ENCODE measurements around the gene PLOD1.
"Not testable (repeated sequence)": the region's sequence is repeated elsewhere in the genome, so short reads cannot be mapped to it uniquely, and the experiment has no call there.

Gene PLOD1

DNA sequence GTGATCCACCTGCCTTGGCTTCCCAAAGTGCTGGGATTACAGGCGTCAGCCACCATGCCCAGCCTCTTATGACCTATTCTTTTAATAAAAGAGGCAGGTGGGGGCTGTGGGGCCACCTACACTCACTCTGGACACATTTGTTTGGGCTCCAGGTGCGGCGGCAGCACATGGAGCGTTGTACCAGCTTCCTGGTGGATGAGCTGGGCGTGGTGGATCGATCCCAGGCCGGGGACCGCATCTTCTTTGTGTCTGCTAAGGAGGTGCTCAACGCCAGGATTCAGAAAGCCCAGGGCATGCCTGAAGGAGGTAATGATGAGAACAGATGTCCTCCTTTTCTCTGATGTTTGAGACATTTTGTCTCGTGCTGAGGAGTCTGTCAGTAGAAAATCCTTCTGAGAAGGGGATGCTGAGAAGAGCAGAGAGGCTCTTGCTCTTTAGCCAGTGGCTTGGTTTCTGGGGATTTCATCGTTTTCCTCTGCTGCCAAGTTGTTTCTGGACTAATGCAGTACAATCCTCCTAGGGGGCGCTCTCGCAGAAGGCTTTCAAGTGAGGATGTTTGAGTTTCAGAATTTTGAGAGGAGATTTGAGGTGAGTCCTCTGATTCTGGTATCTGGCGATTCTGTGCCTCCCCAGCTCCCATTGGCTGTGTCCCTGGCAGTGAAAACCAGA, 66.9 kb downstream of the PLOD1 start:
- no peak for DNase-seq (ENCODE audit: extremely low spot score, insufficient read length, low read depth)

DNA sequence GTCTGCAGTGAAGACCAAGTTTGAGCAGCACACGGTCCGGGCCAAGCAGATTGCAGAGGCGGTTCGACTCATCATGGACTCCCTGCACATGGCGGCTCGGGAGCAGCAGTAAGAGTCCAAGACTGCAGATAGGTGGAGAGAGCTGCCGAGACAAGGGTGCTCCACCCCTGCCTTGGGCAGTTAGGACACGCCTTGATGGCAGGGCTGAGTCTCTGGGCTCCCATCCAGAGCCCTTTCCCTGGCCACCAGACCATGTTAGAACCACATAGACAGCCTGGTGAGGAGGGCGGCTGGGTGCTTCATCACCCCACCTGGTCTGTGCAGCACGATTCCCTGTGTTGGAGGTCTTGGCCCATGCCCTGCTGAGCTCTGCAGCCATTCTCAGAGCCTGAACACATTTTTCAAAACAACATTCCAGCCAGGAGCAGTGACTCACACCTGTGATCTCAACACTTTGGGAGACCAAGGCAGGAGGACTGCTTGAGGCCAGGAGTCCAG, 67.5 kb downstream of the PLOD1 start:
- DNase-seq (ENCODE audit: extremely low spot score, insufficient read length, low read depth) (no peak), FAIRE-seq (no peak)

More for the DNA sequence above, 66.9 kb downstream of the PLOD1 start:
- FAIRE-seq, result peak; percentile 60

DNA sequence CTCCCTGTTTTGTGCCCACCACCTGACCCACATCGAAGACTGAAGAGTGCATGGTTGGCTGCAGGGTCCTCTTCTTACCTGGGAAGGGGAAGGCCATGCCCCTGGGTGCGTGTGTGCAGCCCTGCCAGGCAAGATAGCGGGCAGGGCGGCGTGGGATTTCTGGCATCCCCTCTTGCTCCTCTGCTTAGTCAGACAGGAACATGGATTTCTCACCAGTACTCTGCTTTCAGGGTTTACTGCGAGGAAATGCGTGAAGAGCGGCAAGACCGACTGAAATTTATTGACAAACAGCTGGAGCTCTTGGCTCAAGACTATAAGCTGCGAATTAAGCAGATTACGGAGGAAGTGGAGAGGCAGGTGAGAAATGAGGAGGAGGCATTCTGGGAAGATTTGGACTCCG, 69.2 kb downstream of the PLOD1 start:
- FAIRE-seq (no peak), DNase-seq (ENCODE audit: extremely low spot score, insufficient read length, low read depth) (no peak)

- FAIRE-seq, result peak; percentile 59
These were observed 71.1 kb downstream of the PLOD1 start for GRCh38 chr1:12005488-12006166.

DNA sequence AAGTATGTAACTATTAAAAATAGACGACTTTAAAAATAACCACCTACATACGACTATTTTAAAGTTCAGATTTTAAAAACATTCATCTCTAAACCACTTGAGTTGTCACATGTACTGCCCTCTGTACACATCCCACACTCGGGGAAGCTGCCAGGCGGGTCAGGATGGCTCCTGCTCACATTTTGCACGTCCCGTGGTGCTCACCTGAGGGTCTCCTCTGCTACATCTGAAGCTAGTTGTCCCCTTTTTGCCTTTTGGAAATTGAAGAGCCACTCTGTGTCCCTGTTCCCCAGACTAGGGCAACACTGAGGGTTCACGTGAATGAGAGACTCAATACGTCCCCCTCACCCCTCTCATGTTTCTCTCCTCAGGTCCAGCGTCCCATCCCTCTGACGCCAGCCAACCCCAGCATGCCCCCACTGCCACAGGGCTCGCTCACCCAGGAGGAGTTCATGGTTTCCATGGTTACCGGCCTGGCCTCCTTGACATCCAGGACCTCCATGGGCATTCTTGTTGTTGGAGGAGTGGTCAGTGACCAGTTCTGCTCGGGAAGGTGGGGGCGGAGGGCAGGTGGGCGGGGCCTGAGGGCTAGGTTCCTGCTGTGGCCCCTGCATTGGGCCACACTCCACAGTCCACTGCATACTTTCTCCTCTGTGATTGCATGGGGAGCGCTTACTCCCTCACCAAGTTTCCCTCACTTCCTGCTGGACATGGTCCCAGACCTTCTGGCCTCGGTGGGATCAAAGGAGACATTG, 71.8 kb downstream of the PLOD1 start:
- FAIRE-seq (peak; percentile 59), DNase-seq (ENCODE audit: extremely low spot score, insufficient read length, low read depth) (no peak)

More at GRCh38 chr1:12005488-12006166, 71.1 kb downstream of the PLOD1 start:
- DNase-seq (ENCODE audit: extremely low spot score, insufficient read length, low read depth), result no peak

DNA sequence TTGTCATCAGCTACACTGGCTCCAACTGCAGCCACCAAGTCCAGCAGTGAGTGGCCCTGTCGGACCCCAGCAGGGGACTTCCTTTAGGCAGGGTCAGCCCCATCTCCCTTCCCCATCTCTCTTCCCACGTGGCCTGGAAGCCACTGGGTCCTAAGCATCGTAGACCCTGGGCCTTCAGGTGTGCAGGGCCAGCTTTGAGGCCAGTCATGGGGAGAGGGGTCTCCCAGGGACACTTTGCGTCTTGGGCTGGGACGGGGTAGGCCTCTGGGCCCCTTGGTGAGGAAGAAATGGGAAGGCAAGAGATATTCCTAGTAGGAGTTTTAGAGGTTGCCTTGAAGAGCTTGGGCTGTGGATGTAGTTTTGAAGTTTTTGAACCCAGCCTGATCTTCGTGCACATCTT, 72.7 kb downstream of the PLOD1 start:
- DNase-seq (ENCODE audit: extremely low spot score, insufficient read length, low read depth), result no peak
- FAIRE-seq, result no peak

DNA sequence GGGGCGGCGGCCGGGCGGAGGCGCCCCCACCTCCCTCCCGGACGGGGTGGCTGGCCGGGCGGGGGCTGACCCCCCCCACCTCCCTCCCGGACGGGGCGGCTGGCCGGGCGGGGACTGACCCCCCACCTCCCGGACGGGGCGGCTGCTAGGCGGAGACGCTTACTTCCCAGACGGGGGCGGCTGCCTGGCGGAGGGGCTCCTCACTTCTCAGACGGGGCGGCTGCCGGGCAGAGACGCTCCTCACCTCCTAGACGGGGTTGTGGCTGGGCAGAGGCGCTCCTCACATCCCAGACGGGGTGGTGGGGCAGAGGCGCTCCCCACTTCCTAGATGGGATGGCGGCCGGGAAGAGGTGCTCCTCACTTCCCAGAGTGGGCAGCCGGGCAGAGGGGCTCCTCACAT, 73.8 kb downstream of the PLOD1 start:
- not testable (repeated sequence) for DNase-seq (ENCODE audit: extremely low spot score, insufficient read length, low read depth); FAIRE-seq

GRCh38 chr1:12009318-12009947, 74.9 kb downstream of the PLOD1 start:
- FAIRE-seq (no peak), DNase-seq (ENCODE audit: extremely low spot score, insufficient read length, low read depth) (no peak)

- no peak for DNase-seq (ENCODE audit: extremely low spot score, insufficient read length, low read depth)
- FAIRE-seq, result no peak
These were observed 76.4 kb downstream of the PLOD1 start for GRCh38 chr1:12010746-12011570.

- FAIRE-seq, result no peak
These were observed 77.5 kb downstream of the PLOD1 start for GRCh38 chr1:12011998-12012397.

DNA sequence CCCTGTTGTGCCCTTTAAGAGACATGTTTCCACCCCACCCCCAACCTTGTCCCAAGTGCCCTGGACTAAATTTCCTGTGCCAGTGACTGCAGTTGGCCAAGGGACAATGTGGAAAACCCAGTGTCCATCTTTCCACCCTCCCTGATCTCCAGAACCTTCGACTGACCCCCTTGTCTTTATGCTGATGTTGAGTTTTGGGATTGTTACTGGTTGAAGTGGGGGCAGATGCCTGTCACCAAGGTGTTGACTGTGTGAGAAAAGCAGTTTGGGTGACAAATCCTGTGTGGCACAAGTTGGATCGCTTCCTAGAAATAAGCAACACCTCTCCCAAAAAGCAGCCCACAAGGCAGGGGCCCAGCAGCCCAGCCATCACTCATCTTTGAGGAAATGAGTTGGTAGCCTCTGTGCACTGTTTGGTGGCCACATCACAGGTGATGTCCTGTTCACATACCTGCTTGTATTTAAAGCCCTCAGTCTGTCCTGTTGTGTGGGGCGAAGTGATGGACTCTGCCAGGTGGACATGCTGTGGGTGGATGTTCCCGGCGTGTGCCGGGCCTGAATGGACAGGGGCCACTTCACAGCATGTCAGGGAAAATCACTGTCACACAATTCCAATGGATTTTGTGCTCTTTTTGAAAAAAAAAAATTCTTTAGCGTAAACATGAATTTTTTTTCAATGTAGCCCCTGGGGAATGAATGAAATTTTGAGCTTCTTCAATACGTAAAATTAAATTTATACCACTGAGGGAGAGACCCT, 78.2 kb downstream of the PLOD1 start:
- DNase-seq (ENCODE audit: extremely low spot score, insufficient read length, low read depth), result no peak
- no peak for FAIRE-seq

More at GRCh38 chr1:12011998-12012397, 77.5 kb downstream of the PLOD1 start:
- no peak for DNase-seq (ENCODE audit: extremely low spot score, insufficient read length, low read depth)

GRCh38 chr1:12014141-12014991, 79.8 kb downstream of the PLOD1 start:
- FAIRE-seq (no peak), DNase-seq (ENCODE audit: extremely low spot score, insufficient read length, low read depth) (no peak)

- FAIRE-seq (no peak), DNase-seq (ENCODE audit: extremely low spot score, insufficient read length, low read depth) (no peak)
These were observed 80.5 kb downstream of the PLOD1 start for GRCh38 chr1:12015001-12015491.

- FAIRE-seq (no peak), DNase-seq (ENCODE audit: extremely low spot score, insufficient read length, low read depth) (no peak)
These were observed 81.0 kb downstream of the PLOD1 start for GRCh38 chr1:12015499-12015898.

DNA sequence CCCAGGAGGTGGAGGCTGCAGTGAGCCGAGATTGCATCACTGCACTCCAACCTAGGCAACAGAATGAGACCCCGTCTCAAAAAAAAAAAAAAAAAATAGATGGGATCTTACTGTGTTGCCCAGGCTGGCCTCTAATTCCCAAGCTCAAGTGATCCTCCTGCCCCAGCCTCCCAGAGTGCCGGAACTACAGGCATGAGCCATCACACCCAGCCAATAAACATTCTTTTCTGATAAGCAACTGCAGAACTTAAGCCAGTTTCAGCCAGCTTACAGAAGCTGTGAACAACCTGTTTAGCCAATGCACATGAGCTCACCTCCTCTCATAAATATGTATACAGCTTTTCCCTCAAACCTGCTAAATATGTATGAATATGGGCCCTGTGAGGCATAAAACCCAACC, 81.7 kb downstream of the PLOD1 start:
- FAIRE-seq (no peak), DNase-seq (ENCODE audit: extremely low spot score, insufficient read length, low read depth) (no peak)

- DNase-seq (ENCODE audit: extremely low spot score, insufficient read length, low read depth) (no peak), FAIRE-seq (peak; percentile 64)
These were observed 85.5 kb downstream of the PLOD1 start for GRCh38 chr1:12019858-12020509.

DNA sequence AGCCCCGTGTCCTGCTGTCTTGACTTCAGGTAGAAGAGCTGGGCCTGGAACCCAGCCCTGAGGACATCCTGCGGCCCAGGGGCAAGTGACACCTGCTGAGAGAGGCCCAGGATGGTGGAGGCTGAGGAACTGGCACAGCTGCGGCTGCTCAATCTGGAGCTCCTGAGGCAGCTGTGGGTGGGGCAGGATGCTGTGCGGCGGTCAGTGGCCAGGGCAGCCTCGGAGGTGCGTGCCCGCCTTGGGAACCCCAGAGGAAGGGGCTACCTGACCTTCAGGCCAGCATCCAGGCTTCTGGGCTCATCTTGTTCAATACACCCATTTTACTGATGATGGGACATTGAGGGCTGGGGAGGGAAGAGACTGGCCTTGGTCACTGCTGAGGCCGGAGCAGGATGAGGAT, 87.1 kb downstream of the PLOD1 start:
- DNase-seq (ENCODE audit: extremely low spot score, insufficient read length, low read depth), result no peak
- FAIRE-seq, result no peak
